Erythroblast (primary cell): ENCODE data around the gene MYO16.

Source experiments
- GATA1 ChIP-seq: IDR thresholded peaks from 2 replicates; pipeline ENCODE4 v1.6.1; 2011; ENCODE audit warnings: low read depth, mild to moderate bottlenecking, control low read depth, low read length, moderate library complexity
- POLR2A ChIP-seq: IDR thresholded peaks from 2 replicates; pipeline ENCODE4 v1.6.1; 2011; ENCODE audit warnings: mild to moderate bottlenecking, low read length

- TF ChIP-seq POLR2A (no peak), GATA1 (no peak)
These were observed 378.5 kb downstream of the MYO16 start for GRCh38 chr13:109007946-109008345.
